AG09309 (cell line): Measurements from ENCODE around the gene RAB26.
"Not testable (repeated sequence)": the region's sequence is repeated elsewhere in the genome, so short reads cannot be mapped to it uniquely, and the experiment has no call there.

Experiments
- DNase-seq: peaks from one replicate; pipeline ENCODE4 v3.0.0-alpha.2; 2010; ENCODE audit warnings: low read depth
- H3K4me3 ChIP-seq: 2 replicates; pipeline ENCODE4 v1.5.1; 2011; ENCODE audit warnings: mild to moderate bottlenecking, low read depth, low read length, moderate library complexity; ENCODE audit not compliant: control insufficient read depth
- CTCF ChIP-seq: IDR thresholded peaks from 2 replicates; pipeline ENCODE4 v1.5.1; 2011; ENCODE audit warnings: mild to moderate bottlenecking, low read depth, low read length, inconsistent platforms; ENCODE audit not compliant: insufficient read depth, control insufficient read depth; ENCODE audit errors: missing control alignments

Gene RAB26, protein sequence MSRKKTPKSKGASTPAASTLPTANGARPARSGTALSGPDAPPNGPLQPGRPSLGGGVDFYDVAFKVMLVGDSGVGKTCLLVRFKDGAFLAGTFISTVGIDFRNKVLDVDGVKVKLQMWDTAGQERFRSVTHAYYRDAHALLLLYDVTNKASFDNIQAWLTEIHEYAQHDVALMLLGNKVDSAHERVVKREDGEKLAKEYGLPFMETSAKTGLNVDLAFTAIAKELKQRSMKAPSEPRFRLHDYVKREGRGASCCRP

DNA sequence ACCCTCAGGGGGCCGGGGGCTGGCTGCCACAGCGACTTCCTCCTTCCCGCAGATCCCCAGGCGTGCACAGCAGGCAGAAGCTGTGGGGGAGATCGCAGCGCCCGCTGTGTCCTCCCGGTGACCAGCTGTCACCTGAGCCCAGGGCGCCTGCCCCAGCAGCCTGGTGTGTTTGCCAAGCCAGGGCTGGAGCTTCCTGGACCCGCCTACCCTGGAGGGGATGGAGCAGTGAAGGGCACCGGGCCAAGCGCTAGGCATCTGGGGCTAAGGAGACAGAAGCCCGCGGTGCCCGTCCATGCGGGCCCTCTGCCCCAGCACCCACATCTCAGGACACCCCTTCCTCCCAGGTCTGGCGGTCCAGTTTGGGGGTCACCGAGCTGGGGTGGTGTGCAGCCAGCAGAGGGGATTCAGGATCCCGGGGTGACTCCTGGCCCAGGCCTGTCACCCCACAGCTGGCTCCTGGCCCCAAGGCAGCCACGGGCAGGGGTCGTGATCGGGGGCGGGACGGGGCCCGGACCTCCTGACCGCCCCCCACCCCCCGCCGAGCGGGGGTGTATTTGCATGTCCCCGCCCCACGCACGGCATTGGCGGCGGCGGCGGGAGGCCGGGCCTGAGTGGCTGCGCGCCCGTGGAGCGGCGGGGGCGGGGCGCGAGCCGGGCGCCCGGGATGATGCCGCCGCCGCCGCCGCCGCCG is at the start of gene RAB26:
TSS of gene RAB26 (plus strand) at position 645 of the 691 bp plus-strand sequence. CDS start 159 bp downstream, outside the sequence.
- DNase-seq, result no peak
- peak within 1 kb of the TSS; percentile 23 for H3K4me3 ChIP-seq
- TF ChIP-seq CTCF, result no peak

- H3K4me3 ChIP-seq, DNase-seq: not testable (repeated sequence)
These were observed 46.8 kb upstream of the RAB26 start for GRCh38 chr16:2101581-2101980.

DNA sequence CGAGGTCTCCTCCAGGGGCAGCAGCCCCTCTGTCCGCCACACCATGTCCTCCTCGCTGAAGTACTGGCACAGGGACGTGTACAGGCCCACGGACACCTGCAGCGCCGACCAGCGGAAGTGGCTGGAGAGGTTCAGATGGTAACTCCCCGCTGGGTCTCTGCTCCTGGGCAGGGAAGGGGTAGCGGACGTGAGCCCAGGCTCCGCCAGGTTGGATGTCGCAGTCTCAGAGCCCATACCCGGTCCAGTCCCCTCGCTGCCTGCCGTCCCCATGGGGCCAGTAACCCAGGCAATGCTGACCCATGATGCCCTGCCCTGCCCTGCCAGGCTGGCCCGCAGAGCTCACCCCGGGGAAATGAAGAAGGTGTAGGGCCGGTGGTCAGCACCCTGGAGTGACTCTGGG is 46.0 kb upstream of the RAB26 start:
- no peak overlapping the region for H3K4me3 ChIP-seq
- TF ChIP-seq CTCF, result no peak
- no peak for DNase-seq

DNA sequence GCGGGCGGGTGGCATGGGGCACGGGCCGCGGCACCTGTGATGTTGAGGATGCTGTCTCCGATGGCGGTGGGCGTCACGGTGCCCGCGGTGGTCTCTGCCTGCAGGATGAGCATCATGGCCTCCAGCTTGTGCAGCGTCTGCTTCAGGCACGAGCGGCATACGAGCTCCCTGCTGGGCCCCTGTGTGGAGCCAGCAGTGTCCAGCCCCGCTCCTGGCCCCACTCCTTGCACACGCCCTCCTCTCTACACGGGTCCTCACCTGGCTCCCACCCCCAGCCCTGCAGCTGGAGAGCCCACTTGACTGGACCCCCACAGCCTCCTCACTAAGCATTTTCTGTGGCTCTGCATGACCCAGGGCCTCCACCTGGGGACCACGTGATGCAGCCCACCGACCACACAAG is 44.0 kb upstream of the RAB26 start:
- not testable (repeated sequence) for DNase-seq, H3K4me3 ChIP-seq

DNA sequence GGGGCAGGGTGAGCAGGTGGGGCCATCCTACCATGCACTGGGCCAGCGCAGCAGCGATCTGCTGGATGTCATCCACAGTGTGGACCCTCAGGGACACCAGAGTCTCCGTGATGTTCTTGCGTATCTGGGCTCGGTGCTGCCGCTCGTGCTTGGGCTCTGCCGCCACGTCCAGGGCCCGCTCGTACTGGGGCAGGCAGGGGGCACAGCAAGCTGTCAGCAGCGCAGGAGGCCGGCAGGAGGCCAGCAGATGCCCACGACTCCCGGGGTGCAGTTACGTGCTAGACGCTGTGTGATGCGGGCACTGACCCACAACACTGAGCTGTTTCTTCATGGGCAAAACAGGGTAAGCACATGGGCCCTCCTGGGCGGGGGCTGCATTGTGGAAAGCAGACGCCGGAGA is 43.1 kb upstream of the RAB26 start:
- not testable (repeated sequence) for DNase-seq, H3K4me3 ChIP-seq

DNA sequence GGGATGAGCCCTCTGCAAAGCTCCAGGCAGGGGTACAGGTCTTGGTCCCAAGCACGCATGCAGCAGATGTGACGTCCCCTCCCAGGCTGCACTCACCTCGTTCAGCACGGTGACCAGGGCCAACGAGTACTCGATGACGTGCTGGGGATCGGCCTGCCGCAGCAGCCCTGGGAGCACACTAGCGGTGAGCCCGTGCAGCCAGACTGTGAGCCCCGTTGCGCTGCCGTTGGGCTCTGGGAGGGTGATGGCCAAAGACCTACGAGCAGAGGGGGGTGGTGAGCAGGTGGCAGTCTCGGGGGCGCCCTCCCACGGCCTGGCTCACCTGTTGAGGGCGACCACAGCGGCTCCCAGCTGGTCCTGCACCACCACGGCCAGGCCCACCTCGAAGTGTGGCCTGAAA is 42.7 kb upstream of the RAB26 start:
- DNase-seq, H3K4me3 ChIP-seq: not testable (repeated sequence)

GRCh38 chr16:2106211-2106610 is 42.2 kb upstream of the RAB26 start:
- DNase-seq, H3K4me3 ChIP-seq: not testable (repeated sequence)

GRCh38 chr16:2107121-2107790 is 41.2 kb upstream of the RAB26 start:
- peak; percentile 67 for DNase-seq
- H3K4me3 ChIP-seq, result not testable (repeated sequence)

DNA sequence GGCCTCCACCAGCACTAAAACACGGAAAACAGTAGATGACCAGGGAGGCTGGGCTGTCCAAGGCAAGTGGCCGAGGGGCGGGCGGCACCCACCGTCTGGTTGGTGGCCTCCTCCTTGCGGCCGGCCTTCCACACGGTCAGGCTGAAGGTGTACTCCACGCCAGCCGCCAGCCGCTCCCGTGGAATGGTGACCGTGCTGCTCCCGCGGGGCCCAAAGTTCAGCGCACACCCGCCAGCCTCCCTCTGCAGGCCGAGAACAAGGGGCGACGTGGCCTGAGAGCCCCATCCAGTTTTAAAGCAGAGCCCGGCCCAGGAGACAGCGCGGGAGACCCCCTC is 40.7 kb upstream of the RAB26 start:
- DNase-seq, H3K4me3 ChIP-seq: not testable (repeated sequence)

- not testable (repeated sequence) for H3K4me3 ChIP-seq, DNase-seq
These were observed 39.8 kb upstream of the RAB26 start for GRCh38 chr16:2108446-2109270.

- DNase-seq, H3K4me3 ChIP-seq: not testable (repeated sequence)
These were observed 39.2 kb upstream of the RAB26 start for GRCh38 chr16:2109271-2109580.

GRCh38 chr16:2109872-2110271 is 38.6 kb upstream of the RAB26 start:
- not testable (repeated sequence) for DNase-seq, H3K4me3 ChIP-seq

- not testable (repeated sequence) for H3K4me3 ChIP-seq, DNase-seq
These were observed 38.0 kb upstream of the RAB26 start for GRCh38 chr16:2110332-2111008.

- not testable (repeated sequence) for H3K4me3 ChIP-seq, DNase-seq
These were observed 37.4 kb upstream of the RAB26 start for GRCh38 chr16:2111009-2111353.

DNA sequence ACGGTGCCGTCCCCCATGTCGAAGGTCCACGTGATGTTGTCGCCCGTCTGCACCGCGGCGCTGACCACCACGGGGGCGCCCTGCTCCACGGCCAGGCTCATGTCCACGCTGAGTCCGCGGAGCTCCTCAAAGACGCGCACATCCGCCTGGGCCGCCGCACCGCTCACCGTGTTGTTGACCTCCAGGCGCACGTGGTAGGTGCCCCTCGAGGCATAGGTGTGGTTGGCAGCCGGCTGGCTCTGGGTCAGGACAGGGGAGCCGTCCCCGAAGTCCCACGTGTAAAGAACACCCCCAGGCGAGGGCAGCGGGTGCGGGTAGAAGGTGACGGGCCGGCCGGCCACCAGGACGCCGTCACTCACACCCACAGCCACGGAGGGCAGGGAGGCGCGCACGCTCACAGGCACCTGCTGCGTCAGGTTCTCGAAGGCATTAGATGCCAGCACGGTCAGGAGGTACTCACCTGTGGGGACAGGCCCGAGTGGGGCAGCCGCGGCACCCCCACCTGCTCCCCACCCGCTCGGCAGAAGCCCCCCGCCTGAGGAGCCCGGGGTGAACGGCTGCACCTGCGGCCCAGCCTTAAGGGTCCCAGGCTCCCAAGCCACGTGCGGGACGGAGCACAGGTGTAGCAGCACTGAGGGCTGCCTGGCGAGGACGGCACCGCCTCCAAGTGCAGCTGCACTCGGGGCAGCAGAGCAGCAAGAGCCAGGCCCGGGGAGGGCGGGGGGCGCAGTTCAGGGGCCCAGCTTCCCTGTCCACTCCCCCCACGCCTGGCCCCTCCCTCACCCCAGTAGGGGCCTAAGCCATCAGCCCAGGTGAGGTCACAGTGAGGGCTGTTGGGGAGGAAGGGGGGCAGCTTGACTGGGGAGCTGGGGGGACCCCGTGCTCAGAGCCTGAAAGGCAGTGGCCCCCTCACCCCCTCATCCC is 36.8 kb upstream of the RAB26 start:
- DNase-seq, H3K4me3 ChIP-seq: not testable (repeated sequence)
